Stromal cell of bone marrow (primary cell): ENCODE measurements around the gene TJP1.
A peak's percentile ranks its signal among the peaks of the same experiment; 100 is the strongest.

Experiments used
- DNase-seq: peaks from one replicate; pipeline ENCODE4 v3.0.0-alpha.2; 2012; ENCODE audit warnings: low read depth

TJP1 gene

GRCh38 chr15:29822100-29822683, at the start of gene TJP1:
Gene TJP1, minus strand, starts transcription at chr15:29822468. Its CDS starts 440 bp downstream, at chr15:29822028.
- peak; percentile 67 for DNase-seq

GRCh38 chr15:29871401-29871800, 49.1 kb upstream of the TJP1 start:
- no peak for DNase-seq

- DNase-seq: no peak
These were observed 48.4 kb upstream of the TJP1 start for GRCh38 chr15:29870495-29871151.

- DNase-seq: no peak
These were observed 45.2 kb upstream of the TJP1 start for GRCh38 chr15:29867241-29868000.

GRCh38 chr15:29866337-29866736, 44.1 kb upstream of the TJP1 start:
- DNase-seq: no peak

GRCh38 chr15:29864501-29864900, 42.2 kb upstream of the TJP1 start:
- no peak for DNase-seq

GRCh38 chr15:29863438-29863837, 41.2 kb upstream of the TJP1 start:
- DNase-seq: no peak

- no peak for DNase-seq
These were observed 40.0 kb upstream of the TJP1 start for GRCh38 chr15:29862271-29862670.

- no peak for DNase-seq
These were observed 38.6 kb upstream of the TJP1 start for GRCh38 chr15:29860872-29861271.

GRCh38 chr15:29859973-29860715, 37.9 kb upstream of the TJP1 start:
- peak; percentile 73 for DNase-seq

GRCh38 chr15:29859293-29859692, 37.0 kb upstream of the TJP1 start:
- DNase-seq: no peak

GRCh38 chr15:29857221-29857789, 35.0 kb upstream of the TJP1 start:
- no peak for DNase-seq

GRCh38 chr15:29854413-29854812, 32.1 kb upstream of the TJP1 start:
- DNase-seq: no peak

- DNase-seq: no peak
These were observed 31.1 kb upstream of the TJP1 start for GRCh38 chr15:29853211-29853987.

GRCh38 chr15:29852201-29852600, 29.9 kb upstream of the TJP1 start:
- no peak for DNase-seq

GRCh38 chr15:29849716-29850115, 27.4 kb upstream of the TJP1 start:
- no peak for DNase-seq

GRCh38 chr15:29849218-29849617, 26.9 kb upstream of the TJP1 start:
- DNase-seq: no peak

- no peak for DNase-seq
These were observed 22.1 kb upstream of the TJP1 start for GRCh38 chr15:29844290-29844903.

GRCh38 chr15:29842290-29842689, 20.0 kb upstream of the TJP1 start:
- DNase-seq: no peak

GRCh38 chr15:29840926-29841325, 18.7 kb upstream of the TJP1 start:
- DNase-seq: no peak

- DNase-seq: no peak
These were observed 17.8 kb upstream of the TJP1 start for GRCh38 chr15:29840054-29840453.
